ENCODE results near the gene PWWP2B. TPM values are rescaled to one million over a fixed set of nuclear protein-coding genes. Genes with fewer than 3 reads are reported as not detected.
A peak's percentile ranks its signal among the peaks of the same experiment; 100 is the strongest.

PWWP2B gene
- total and polyA plus RNA-seq, 9 of the 15 experiments (the other 6 are each of a cell fraction or from before 2014, with no cell fraction given) = 0.07 to 9.2 (median 1.6) TPM; not detected in 1

DNA sequence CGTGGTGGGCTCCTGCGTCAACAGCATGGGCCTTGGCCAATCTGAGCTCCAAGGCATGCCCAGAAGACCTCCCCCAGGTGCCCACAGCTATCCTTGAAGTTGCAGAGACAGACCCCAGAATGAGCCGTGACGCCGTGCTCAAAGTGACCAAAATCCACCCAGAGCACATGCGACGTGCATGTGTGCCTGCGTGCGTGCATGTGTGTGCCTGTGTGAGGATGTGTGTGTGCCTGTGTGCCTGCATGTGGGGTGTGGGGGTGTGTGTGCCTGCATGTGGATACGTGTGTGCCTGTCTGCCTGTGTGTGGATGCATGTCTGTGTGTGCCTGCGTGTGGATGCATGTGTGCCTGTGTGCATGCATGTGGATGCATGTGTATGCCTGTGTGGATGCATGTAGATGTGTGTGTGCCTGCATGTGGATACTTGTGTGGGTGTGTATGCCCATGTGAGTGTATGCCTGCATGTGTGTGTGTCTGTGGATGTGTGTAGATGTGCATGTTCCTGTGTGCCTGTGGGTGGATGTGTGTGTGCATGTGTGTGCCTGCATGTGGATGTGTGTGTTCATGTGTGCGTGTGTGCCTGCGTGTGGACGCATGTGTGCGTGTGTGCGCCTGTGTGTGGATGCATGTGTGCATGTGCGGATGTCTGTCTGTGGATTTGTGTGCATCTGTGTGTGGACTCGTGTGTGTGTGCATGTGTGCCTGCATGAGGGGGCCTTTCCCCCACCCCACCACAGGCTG, 42.6 kb downstream of the PWWP2B start:
- Histone ChIP-seq H4K20me1 (replicated peaks; ENCODE audit: control insufficient read depth, insufficient read depth, low read length) (no peaks in the 10 kb centered on the region), H2AFZ (ENCODE audit: low read depth, low read length) (no peak overlapping the region), H3K9me3 (replicated peaks; ENCODE audit: control insufficient read depth, insufficient read depth, low read depth, low read length) (no peaks in the 10 kb centered on the region), H3K4me1 (replicated peaks in 1 of 2; ENCODE audit: control insufficient read depth in 2 of 2, insufficient read depth in 2 of 2, low read length in 2 of 2) (peaks cover 0 to 35% of the 10 kb centered on the region in 2 experiments; a peak in 4 of 5 replicates), H3K9ac (ENCODE audit: insufficient read depth in 1 of 2, low read depth in 2 of 2, low read length in 2 of 2) (no peak overlapping the region), H3K36me3 (ENCODE audit: control insufficient read depth, insufficient read depth, low read length) (no peaks in the 10 kb centered on the region), H3K4me2 (ENCODE audit: insufficient read depth, low read length) (no peak overlapping the region), H3K27me3 (ENCODE audit: control insufficient read depth in 2 of 2, insufficient read depth in 2 of 2, low read length in 2 of 2) (no peaks in the 10 kb centered on the region), H3K79me2 (ENCODE audit: control insufficient read depth, insufficient read depth, low read length) (no peaks in the 10 kb centered on the region), H3K27ac (ENCODE audit: extremely low read depth, low read depth, low read length) (no peak overlapping the region), H3K4me3 (no peak overlapping the region), H3K9me1 (ENCODE audit: control insufficient read depth, insufficient read depth, low read length) (no peaks in the 10 kb centered on the region)
- ATAC-seq = no peak
- DNase-seq (ENCODE audit: extremely low read depth in 1 of 4, low spot score in 3 of 4) = no peak
- no TSS peak for BruUV-seq (replicated peaks)
- intact Hi-C loops (cut with micrococcal nuclease) (no loop called here), in situ Hi-C loops (cut with MboI) (no loop called here)
- TF ChIP-seq ZNF253 (CRISPR knock-in tag; conservative IDR thresholded peaks at IDR 0.05) (no peak), PHF20 (IDR thresholded peaks at IDR 0.05; ENCODE audit: partially characterized antibody) (peak; percentile 31), IRF2 (CRISPR knock-in tag; IDR thresholded peaks at IDR 0.05) (0 out of 2 replicates have a peak, but pooled peaks have one; percentile 61)
- no peak for FAIRE-seq
- WGBS (ENCODE audit: insufficient coverage, low coverage, missing lambda C conversion rate) = 63% methylated on average over 14 of the region's 18 CpGs
- POLR2A ChIA-PET = interaction anchor here (0.6 kb wide), 1 partner anchor 216 kb away, joined by 3 read pairs; no protein-coding TSS in a partner anchor
- CTCF ChIA-PET (ENCODE audit: low intra/inter-chr PET ratio) = no interaction called here

DNA sequence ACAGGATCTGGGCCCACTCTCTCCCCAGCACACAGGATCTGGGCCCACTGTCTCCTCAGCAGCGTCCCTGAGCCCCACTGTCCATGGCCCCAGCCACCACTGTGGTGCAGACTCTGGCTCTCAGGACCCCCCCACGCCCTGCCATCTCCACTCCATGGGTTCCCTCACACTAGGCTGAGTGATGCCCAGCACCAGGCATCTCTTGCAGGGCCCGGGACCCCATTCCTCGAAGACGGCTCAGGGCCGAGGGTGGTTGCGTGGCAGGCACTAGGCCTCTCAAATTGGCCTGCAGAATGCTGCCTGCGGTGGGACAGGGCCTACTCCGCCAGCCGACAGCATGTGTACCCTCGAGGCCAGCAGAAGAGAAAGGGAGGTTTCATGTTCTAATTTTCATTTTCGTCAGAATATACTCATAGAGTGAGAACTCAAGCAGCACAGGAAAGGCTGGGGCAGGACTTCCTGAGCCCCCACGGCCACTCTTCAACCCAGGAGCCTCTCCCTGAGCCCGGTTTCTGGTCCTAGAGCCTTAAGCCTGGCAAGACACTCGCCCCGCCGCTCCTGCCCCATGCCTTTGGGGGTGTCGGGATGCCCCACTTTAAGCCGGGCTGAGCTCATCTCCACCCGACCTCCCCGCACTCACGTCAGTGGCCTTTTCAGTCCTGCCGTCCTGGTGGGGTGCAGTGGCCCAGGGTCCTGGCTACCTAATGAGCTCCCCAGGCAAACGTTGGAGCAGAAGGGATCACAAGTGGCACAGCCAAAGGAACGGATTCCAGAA, 44.0 kb downstream of the PWWP2B start:
- Histone ChIP-seq H3K27ac (ENCODE audit: extremely low read depth, low read depth, low read length) (no peak overlapping the region), H3K4me1 (replicated peaks in 1 of 2; ENCODE audit: control insufficient read depth in 2 of 2, insufficient read depth in 2 of 2, low read length in 2 of 2) (peaks cover 0 to 48% of the 10 kb centered on the region in 2 experiments; a peak in 4 of 5 replicates), H3K9me1 (ENCODE audit: control insufficient read depth, insufficient read depth, low read length) (no peaks in the 10 kb centered on the region), H4K20me1 (replicated peaks; ENCODE audit: control insufficient read depth, insufficient read depth, low read length) (no peaks in the 10 kb centered on the region), H3K4me2 (ENCODE audit: insufficient read depth, low read length) (no peak overlapping the region), H2AFZ (ENCODE audit: low read depth, low read length) (no peak overlapping the region), H3K27me3 (ENCODE audit: control insufficient read depth in 2 of 2, insufficient read depth in 2 of 2, low read length in 2 of 2) (no peaks in the 10 kb centered on the region), H3K9me3 (replicated peaks; ENCODE audit: control insufficient read depth, insufficient read depth, low read depth, low read length) (no peaks in the 10 kb centered on the region), H3K9ac (ENCODE audit: insufficient read depth in 1 of 2, low read depth in 2 of 2, low read length in 2 of 2) (no peak overlapping the region), H3K36me3 (ENCODE audit: control insufficient read depth, insufficient read depth, low read length) (no peaks in the 10 kb centered on the region), H3K4me3 (no peak overlapping the region), H3K79me2 (ENCODE audit: control insufficient read depth, insufficient read depth, low read length) (no peaks in the 10 kb centered on the region)
- WGBS (ENCODE audit: insufficient coverage, low coverage, missing lambda C conversion rate) = 63% methylated on average over 16 of the region's 25 CpGs
- intact Hi-C loops (cut with micrococcal nuclease) (no loop called here), in situ Hi-C loops (cut with MboI) (no loop called here)
- POLR2A ChIA-PET = no interaction called here
- CTCF ChIA-PET (ENCODE audit: low intra/inter-chr PET ratio) = no interaction called here
- no TSS peak for BruUV-seq (replicated peaks)
- no peak for DNase-seq (ENCODE audit: extremely low read depth in 1 of 4, low spot score in 3 of 4)
- ATAC-seq = no peak
- FAIRE-seq = no peak
- TF ChIP-seq BRCA1 (IDR thresholded peaks at IDR 0.05) = no peak
- TF ChIP-seq BRCA1 (CRISPR knock-in tag; IDR thresholded peaks at IDR 0.05) = no peak
- TF ChIP-seq ZNF436 (CRISPR knock-in tag; IDR thresholded peaks at IDR 0.05) = no peak
- no peak for TF ChIP-seq NEUROD1 (IDR thresholded peaks at IDR 0.05; ENCODE audit: borderline replicate concordance, low read depth, low read length, partially characterized antibody)
- TF ChIP-seq CCAR2 (IDR thresholded peaks at IDR 0.05; ENCODE audit: low read depth, low read length) = no peak
- TF ChIP-seq ZC3H4 (CRISPR knock-in tag; IDR thresholded peaks at IDR 0.05; ENCODE audit: borderline replicate concordance) = no peak
- TF ChIP-seq NFIX (CRISPR knock-in tag; IDR thresholded peaks at IDR 0.05; ENCODE audit: low read depth) = no peak
- no peak for TF ChIP-seq KAT8 (IDR thresholded peaks at IDR 0.05; ENCODE audit: low read depth)
- TF ChIP-seq SUPT5H (IDR thresholded peaks at IDR 0.05) = no peak
- TF ChIP-seq MCM7 (IDR thresholded peaks at IDR 0.05) = no peak

Measured in K562 (cell line).